Gastrocnemius medialis (tissue), 4 donors: Measurements from ENCODE around the gene ADCY9. TPM values are rescaled to one million over a fixed set of nuclear protein-coding genes. Genes with fewer than 3 reads are reported as not detected.

Source experiments
- ATAC-seq, 2 donors: fragments of 150-250 bp; one replicate each; pipeline ENCODE4 v1.9.1; 2016
- DNase-seq, 2 donors: peaks; one replicate each; pipeline ENCODE4 v3.0.0-alpha.2; 2019
- H3K27ac ChIP-seq, 4 donors: fragments of 200-600 bp; sonication (generic); 1 replicate in 1 of 4; 2 replicates in 3 of 4; pipeline ENCODE4 v1.5.1; 2016 to 2018; ENCODE audit warnings: mild to moderate bottlenecking in 2 of 4, moderate library complexity in 1 of 4
- H3K27me3 ChIP-seq, 3 donors: fragments of 200-600 bp; sonication (generic) in 2 of 3; 1 replicate in 1 of 3; 2 replicates in 2 of 3; pipeline versions ENCODE4 v1.5.1 to v1.6.0; 2016 to 2019; ENCODE audit warnings: mild to moderate bottlenecking in 1 of 3, moderate library complexity in 1 of 3
- H3K36me3 ChIP-seq, 2 donors: fragments of 200-600 bp; sonication (generic) in 1 of 2; one replicate each; pipeline ENCODE4 v1.5.1; 2017 to 2018
- H3K4me1 ChIP-seq, 2 donors: fragments of 200-600 bp; sonication (generic) in 1 of 2; one replicate each; pipeline ENCODE4 v1.5.1; 2016 to 2017; ENCODE audit warnings: mild to moderate bottlenecking in 2 of 2
- H3K4me3 ChIP-seq, 4 donors: fragments of 200-600 bp; sonication (generic) in 3 of 4; 1 replicate in 1 of 4; 2 replicates in 3 of 4; pipeline ENCODE4 v1.5.1; 2016 to 2019; ENCODE audit warnings: mild to moderate bottlenecking in 2 of 4
- H3K9me3 ChIP-seq, 3 donors: fragments of 200-600 bp; sonication (generic) in 2 of 3; 1 replicate in 1 of 3; 2 replicates in 2 of 3; pipeline ENCODE4 v1.5.1; 2016 to 2019
- CTCF ChIP-seq, 5 experiments: fragments of 450-650 bp in 3 of 5; fragments of 200-600 bp in 2 of 5; sonication (generic) in 2 of 5; IDR thresholded peaks in 4 of 5; conservative IDR thresholded peaks in 1 of 5; 1 replicate in 4 of 5; 2 replicates in 1 of 5; pipeline ENCODE4 v1.5.1; 2016 to 2019; ENCODE audit warnings: antibody characterized with exemption in 5 of 5, mild to moderate bottlenecking in 3 of 5, moderate library complexity in 3 of 5
- POLR2A ChIP-seq, 2 donors: fragments of 450-650 bp; IDR thresholded peaks; one replicate each; pipeline ENCODE4 v1.6.1; 2017; ENCODE audit warnings: antibody characterized with exemption in 2 of 2, mild to moderate bottlenecking in 2 of 2, moderate library complexity in 2 of 2
- in situ Hi-C, 4 donors: fragments of 200-750 bp; cut with MboI; loops; one replicate each; pipeline versions ENCODE4 v1.15.0 to v1.8.0; 2017; ENCODE audit warnings: low sequenced_read_pairs in 4 of 4
- intact Hi-C: fragments of 100-400 bp; cut with DNase I; formaldehyde crosslinking; loops from one replicate; pipeline ENCODE4 v1.15.1; 2023; ENCODE audit warnings: low total_unique reads
- total RNA-seq, 4 donors: library from RNA; depleted of rRNA; stranded (reverse); fragments of >200 nt; gene quantifications; one replicate each; pipeline versions ENCODE4 v1.1.0 to v1.2.3, GENCODE V29; 2016

The ADCY9 gene
- total RNA-seq, 4 donors from 2014 or later = 84.9 to 223 (median 163) TPM

- Histone ChIP-seq H3K27me3 (no peaks in the 10 kb centered on the region), H3K4me3 (no peak overlapping the region), H3K9me3 (no peaks in the 10 kb centered on the region), H3K4me1 (peaks cover 11 to 15% of the 10 kb centered on the region in 2 donors), H3K36me3 (no peaks in the 10 kb centered on the region), H3K27ac (peak overlapping the region in 2 of 4 donors; percentile 10 to 34)
- peak in 1 of 2 donors; percentile 28 for DNase-seq
- TF ChIP-seq CTCF (IDR thresholded peaks at IDR 0.05 in 4 of 5, conservative IDR thresholded peaks at IDR 0.05 in 1 of 5) (no peak), POLR2A (IDR thresholded peaks at IDR 0.05) (no peak)
- in situ Hi-C loops = no loop called here
- intact Hi-C loops = no loop called here
- ATAC-seq = peak in 1 of 2 donors; percentile 50
Measured at GRCh38 chr16:4021070-4021779, 95.0 kb downstream of the ADCY9 start.

- H3K4me1 ChIP-seq = peaks cover 11 to 15% of the 10 kb centered on the region in 2 donors
- peak in 1 of 2 donors; percentile 21 for ATAC-seq
- intact Hi-C loops = no loop called here
- H3K9me3 ChIP-seq = no peaks in the 10 kb centered on the region
- TF ChIP-seq CTCF (IDR thresholded peaks at IDR 0.05 in 4 of 5, conservative IDR thresholded peaks at IDR 0.05 in 1 of 5) (no peak), POLR2A (IDR thresholded peaks at IDR 0.05) (no peak)
- in situ Hi-C loops = no loop called here
- no peaks in the 10 kb centered on the region for H3K27me3 ChIP-seq
- no peaks in the 10 kb centered on the region for H3K36me3 ChIP-seq
- peak overlapping the region; percentile 17 to 69 (median 51) for H3K27ac ChIP-seq
- peak overlapping the region in 3 of 4 donors; percentile 16 to 30 (median 26) for H3K4me3 ChIP-seq
- DNase-seq = no peak
Measured at GRCh38 chr16:4019371-4019791, 96.9 kb downstream of the ADCY9 start.

- Histone ChIP-seq H3K36me3 (no peaks in the 10 kb centered on the region), H3K4me3 (no peak overlapping the region), H3K9me3 (no peaks in the 10 kb centered on the region), H3K27me3 (no peaks in the 10 kb centered on the region), H3K4me1 (peaks cover 11 to 18% of the 10 kb centered on the region in 2 donors), H3K27ac (peak overlapping the region in 3 of 4 donors; percentile 37 to 56 (median 41))
- TF ChIP-seq POLR2A (IDR thresholded peaks at IDR 0.05) (no peak), CTCF (IDR thresholded peaks at IDR 0.05 in 4 of 5, conservative IDR thresholded peaks at IDR 0.05 in 1 of 5) (no peak)
- ATAC-seq (peak; percentile 68 to 77), DNase-seq (peak; percentile 62 to 77)
- intact Hi-C loops (no loop called here), in situ Hi-C loops (no loop called here)
Measured at GRCh38 chr16:4018391-4018790, 97.9 kb downstream of the ADCY9 start.

- H3K4me1 ChIP-seq = peaks cover 11 to 22% of the 10 kb centered on the region in 2 donors
- no peaks in the 10 kb centered on the region for H3K9me3 ChIP-seq
- in situ Hi-C loops = no loop called here
- intact Hi-C loops = no loop called here
- no peak for DNase-seq
- ATAC-seq = no peak
- no peak overlapping the region for H3K4me3 ChIP-seq
- TF ChIP-seq CTCF (IDR thresholded peaks at IDR 0.05 in 4 of 5, conservative IDR thresholded peaks at IDR 0.05 in 1 of 5) = no peak
- no peak for TF ChIP-seq POLR2A (IDR thresholded peaks at IDR 0.05)
- H3K27ac ChIP-seq = peak overlapping the region in 1 of 4 donors; percentile 37
- H3K27me3 ChIP-seq = no peaks in the 10 kb centered on the region
- no peaks in the 10 kb centered on the region for H3K36me3 ChIP-seq
Measured at GRCh38 chr16:4017807-4018206, 98.4 kb downstream of the ADCY9 start.
